Measurements from ENCODE around the gene ASAP2. TPM values are rescaled to one million over a fixed set of nuclear protein-coding genes. Genes with fewer than 3 reads are reported as not detected.
A peak's percentile ranks its signal among the peaks of the same experiment; 100 is the strongest.

The ASAP2 gene
- total and polyA plus RNA-seq, 9 of the 15 experiments (the other 6 are each of a cell fraction or from before 2014, with no cell fraction given), result 0.06 to 4.3 (median 3.1) TPM

DNA sequence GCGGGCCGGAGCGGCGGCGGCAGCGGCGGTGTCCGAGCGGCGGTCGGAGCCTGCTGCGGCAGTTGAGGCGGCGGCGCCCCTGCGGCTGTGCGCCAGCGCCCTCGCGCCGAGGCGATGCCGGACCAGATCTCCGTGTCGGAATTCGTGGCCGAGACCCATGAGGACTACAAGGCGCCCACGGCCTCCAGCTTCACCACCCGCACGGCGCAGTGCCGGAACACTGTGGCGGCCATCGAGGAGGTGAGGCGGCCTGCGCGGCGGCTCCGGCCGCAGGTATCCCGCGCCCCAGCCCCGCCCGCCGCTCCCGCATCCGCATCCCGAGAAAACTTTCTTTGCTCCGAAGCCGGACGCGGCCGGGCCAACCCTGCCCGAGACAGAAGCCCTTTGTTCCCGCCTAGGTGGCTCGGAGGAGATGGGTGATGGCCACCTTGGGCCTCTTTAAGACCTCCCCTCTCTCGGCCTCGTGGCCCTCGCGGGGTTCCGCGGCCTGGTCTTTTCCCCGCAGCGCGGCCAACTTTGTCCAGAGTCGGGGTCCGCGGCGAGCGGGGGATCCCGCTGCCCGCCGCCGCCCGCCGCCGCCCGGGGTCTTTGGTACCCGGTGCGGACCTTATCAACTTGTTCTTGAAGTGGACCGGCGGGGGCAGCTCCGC lies 504 bp downstream of the ASAP2 start (continued):
- TF ChIP-seq, protein P1, sequence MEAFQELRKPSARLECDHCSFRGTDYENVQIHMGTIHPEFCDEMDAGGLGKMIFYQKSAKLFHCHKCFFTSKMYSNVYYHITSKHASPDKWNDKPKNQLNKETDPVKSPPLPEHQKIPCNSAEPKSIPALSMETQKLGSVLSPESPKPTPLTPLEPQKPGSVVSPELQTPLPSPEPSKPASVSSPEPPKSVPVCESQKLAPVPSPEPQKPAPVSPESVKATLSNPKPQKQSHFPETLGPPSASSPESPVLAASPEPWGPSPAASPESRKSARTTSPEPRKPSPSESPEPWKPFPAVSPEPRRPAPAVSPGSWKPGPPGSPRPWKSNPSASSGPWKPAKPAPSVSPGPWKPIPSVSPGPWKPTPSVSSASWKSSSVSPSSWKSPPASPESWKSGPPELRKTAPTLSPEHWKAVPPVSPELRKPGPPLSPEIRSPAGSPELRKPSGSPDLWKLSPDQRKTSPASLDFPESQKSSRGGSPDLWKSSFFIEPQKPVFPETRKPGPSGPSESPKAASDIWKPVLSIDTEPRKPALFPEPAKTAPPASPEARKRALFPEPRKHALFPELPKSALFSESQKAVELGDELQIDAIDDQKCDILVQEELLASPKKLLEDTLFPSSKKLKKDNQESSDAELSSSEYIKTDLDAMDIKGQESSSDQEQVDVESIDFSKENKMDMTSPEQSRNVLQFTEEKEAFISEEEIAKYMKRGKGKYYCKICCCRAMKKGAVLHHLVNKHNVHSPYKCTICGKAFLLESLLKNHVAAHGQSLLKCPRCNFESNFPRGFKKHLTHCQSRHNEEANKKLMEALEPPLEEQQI (IDR thresholded peaks at IDR 0.05), result no peak
- TF ChIP-seq CTBP1 (IDR thresholded peaks at IDR 0.05; ENCODE audit: borderline replicate concordance) (peak; percentile 94), RB1 (IDR thresholded peaks at IDR 0.05; ENCODE audit: low read depth) (peak; percentile 61), MECOM (CRISPR knock-in tag; IDR thresholded peaks at IDR 0.05) (no peak), CXXC5 (CRISPR knock-in tag; IDR thresholded peaks at IDR 0.05) (peak; percentile 3; the same call in 1 of the 2 replicates), SAFB2 (IDR thresholded peaks at IDR 0.05; ENCODE audit: borderline replicate concordance, low read depth, low read length, severe bottlenecking) (no peak), ELF1 (tag; IDR thresholded peaks at IDR 0.05) (no peak)
